ENCODE measurements around the gene RNF215.

DNA sequence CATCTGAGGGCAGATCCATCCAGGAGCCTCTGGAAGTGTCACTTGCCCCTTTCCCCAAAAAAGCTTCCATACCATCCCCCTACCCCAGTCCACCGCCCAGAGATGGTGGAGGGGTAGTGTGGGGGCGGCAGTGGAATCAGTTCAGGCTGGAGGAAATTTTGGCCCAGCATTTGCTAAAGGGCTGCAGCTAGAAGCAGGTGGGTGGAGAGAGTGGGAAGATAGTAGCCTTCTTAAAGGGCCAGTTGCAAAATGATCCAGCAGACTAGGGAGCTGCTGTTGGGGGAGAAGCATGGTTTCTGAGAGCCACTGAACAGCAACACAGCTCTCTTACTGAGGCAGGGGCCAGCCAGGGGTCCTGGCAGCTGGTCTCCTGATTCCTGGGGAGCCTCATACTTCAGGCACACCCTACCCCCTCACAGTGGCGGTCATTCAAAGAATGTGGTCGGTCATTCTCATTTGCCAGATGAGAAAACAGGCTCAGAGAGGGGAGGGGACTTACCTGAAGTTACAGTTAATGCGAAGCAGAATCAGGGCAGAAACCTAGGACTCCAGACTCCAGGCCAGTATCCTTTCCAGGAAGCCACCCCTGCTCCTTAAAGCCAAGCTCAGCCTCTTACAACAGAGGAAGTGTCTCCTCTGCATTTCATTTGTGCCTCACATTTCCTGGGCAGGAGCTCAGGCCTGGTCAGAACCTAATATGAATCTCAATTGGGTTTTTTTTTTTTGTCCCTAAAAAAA is 15.0 kb upstream of the RNF215 start:
- TF ChIP-seq POLR2A (IDR thresholded peaks at IDR 0.05; ENCODE audit: low read depth, low read length): no peak
- TF ChIP-seq, protein P1, sequence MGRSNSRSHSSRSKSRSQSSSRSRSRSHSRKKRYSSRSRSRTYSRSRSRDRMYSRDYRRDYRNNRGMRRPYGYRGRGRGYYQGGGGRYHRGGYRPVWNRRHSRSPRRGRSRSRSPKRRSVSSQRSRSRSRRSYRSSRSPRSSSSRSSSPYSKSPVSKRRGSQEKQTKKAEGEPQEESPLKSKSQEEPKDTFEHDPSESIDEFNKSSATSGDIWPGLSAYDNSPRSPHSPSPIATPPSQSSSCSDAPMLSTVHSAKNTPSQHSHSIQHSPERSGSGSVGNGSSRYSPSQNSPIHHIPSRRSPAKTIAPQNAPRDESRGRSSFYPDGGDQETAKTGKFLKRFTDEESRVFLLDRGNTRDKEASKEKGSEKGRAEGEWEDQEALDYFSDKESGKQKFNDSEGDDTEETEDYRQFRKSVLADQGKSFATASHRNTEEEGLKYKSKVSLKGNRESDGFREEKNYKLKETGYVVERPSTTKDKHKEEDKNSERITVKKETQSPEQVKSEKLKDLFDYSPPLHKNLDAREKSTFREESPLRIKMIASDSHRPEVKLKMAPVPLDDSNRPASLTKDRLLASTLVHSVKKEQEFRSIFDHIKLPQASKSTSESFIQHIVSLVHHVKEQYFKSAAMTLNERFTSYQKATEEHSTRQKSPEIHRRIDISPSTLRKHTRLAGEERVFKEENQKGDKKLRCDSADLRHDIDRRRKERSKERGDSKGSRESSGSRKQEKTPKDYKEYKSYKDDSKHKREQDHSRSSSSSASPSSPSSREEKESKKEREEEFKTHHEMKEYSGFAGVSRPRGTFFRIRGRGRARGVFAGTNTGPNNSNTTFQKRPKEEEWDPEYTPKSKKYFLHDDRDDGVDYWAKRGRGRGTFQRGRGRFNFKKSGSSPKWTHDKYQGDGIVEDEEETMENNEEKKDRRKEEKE (IDR thresholded peaks at IDR 0.05): no peak
- no peak for TF ChIP-seq KDM1A (IDR thresholded peaks at IDR 0.05; ENCODE audit: borderline replicate concordance)
- TF ChIP-seq, protein P2, sequence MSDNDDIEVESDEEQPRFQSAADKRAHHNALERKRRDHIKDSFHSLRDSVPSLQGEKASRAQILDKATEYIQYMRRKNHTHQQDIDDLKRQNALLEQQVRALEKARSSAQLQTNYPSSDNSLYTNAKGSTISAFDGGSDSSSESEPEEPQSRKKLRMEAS (IDR thresholded peaks at IDR 0.05; ENCODE audit: low read depth, low read length): no peak
- no peak for TF ChIP-seq ZNF217 (IDR thresholded peaks at IDR 0.05)
- TF ChIP-seq, protein P3, sequence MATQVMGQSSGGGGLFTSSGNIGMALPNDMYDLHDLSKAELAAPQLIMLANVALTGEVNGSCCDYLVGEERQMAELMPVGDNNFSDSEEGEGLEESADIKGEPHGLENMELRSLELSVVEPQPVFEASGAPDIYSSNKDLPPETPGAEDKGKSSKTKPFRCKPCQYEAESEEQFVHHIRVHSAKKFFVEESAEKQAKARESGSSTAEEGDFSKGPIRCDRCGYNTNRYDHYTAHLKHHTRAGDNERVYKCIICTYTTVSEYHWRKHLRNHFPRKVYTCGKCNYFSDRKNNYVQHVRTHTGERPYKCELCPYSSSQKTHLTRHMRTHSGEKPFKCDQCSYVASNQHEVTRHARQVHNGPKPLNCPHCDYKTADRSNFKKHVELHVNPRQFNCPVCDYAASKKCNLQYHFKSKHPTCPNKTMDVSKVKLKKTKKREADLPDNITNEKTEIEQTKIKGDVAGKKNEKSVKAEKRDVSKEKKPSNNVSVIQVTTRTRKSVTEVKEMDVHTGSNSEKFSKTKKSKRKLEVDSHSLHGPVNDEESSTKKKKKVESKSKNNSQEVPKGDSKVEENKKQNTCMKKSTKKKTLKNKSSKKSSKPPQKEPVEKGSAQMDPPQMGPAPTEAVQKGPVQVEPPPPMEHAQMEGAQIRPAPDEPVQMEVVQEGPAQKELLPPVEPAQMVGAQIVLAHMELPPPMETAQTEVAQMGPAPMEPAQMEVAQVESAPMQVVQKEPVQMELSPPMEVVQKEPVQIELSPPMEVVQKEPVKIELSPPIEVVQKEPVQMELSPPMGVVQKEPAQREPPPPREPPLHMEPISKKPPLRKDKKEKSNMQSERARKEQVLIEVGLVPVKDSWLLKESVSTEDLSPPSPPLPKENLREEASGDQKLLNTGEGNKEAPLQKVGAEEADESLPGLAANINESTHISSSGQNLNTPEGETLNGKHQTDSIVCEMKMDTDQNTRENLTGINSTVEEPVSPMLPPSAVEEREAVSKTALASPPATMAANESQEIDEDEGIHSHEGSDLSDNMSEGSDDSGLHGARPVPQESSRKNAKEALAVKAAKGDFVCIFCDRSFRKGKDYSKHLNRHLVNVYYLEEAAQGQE (IDR thresholded peaks at IDR 0.05; ENCODE audit: low read depth, low read length): no peak
- TF ChIP-seq PAX8 (IDR thresholded peaks at IDR 0.05): no peak
- TF ChIP-seq POLR2AphosphoS5 (IDR thresholded peaks at IDR 0.05; ENCODE audit: low read length): no peak
- TF ChIP-seq NBN (IDR thresholded peaks at IDR 0.05): no peak
- no peak for TF ChIP-seq RBBP5 (conservative IDR thresholded peaks at IDR 0.05)
- TF ChIP-seq MXI1 (IDR thresholded peaks at IDR 0.05; ENCODE audit: low read depth, low read length): no peak

Data from GM12878 (cell line).